ENCODE data around the gene CMTM7. TPM values are rescaled to one million over a fixed set of nuclear protein-coding genes. Genes with fewer than 3 reads are reported as not detected.

CMTM7 gene
- total and polyA plus RNA-seq, 2 experiments from 2014 or later: 32.2 to 93.6 TPM

- Mint-ChIP-seq H3K4me3 (no peak overlapping the region), H3K36me3 (ENCODE audit: low read depth) (peaks cover 10% of the 10 kb centered on the region; the same call in 2 of the 3 replicates), H3K4me1 (peaks cover 54% of the 10 kb centered on the region), H3K27me3 (ENCODE audit: insufficient read depth, low read depth, poor library complexity) (peaks cover 15% of the 10 kb centered on the region), H3K9me3 (no peaks in the 10 kb centered on the region; the same call in 2 of the 3 replicates), H3K27ac (no peak overlapping the region)
- no peak for TF ChIP-seq ETS1 (IDR thresholded peaks at IDR 0.05)
- no peak for TF ChIP-seq ZNF462 (CRISPR knock-in tag; IDR thresholded peaks at IDR 0.05)
- TF ChIP-seq NANOG (IDR thresholded peaks at IDR 0.05; ENCODE audit: borderline replicate concordance): no peak
- no peak for TF ChIP-seq REST (IDR thresholded peaks at IDR 0.05; ENCODE audit: unreplicated experiment)
- Histone ChIP-seq H3F3A (replicated peaks; ENCODE audit: low read depth) (peaks cover 19% of the 10 kb centered on the region), H3K27ac (ENCODE audit: low read depth) (no peak overlapping the region), H3K4me3 (no peak overlapping the region), H3K4me1 (ENCODE audit: insufficient read depth) (peaks cover 58% of the 10 kb centered on the region), H2AFZ (no peak overlapping the region), H3K27me3 (ENCODE audit: insufficient read depth) (no peaks in the 10 kb centered on the region), H4K20me1 (replicated peaks; ENCODE audit: insufficient read depth) (no peaks in the 10 kb centered on the region; the same call in 1 of the 2 replicates), H3K9me2 (ENCODE audit: insufficient read depth) (no peaks in the 10 kb centered on the region; the same call in 1 of the 2 replicates), H3K4me2 (no peak overlapping the region), H3K36me3 (ENCODE audit: insufficient read depth) (no peaks in the 10 kb centered on the region; the same call in 1 of the 2 replicates), H3K79me2 (replicated peaks; ENCODE audit: insufficient read depth) (peaks cover 62% of the 10 kb centered on the region)
- no peak for ATAC-seq
- no peak for DNase-seq (ENCODE audit: low spot score)
These were observed 14.2 kb downstream of the CMTM7 start for GRCh38 chr3:32405711-32406323.
